A549 (cell line): Measurements from ENCODE around the gene NRARP. TPM values are rescaled to one million over a fixed set of nuclear protein-coding genes. Genes with fewer than 3 reads are reported as not detected.

Experiments used
- ATAC-seq, 2 experiments: fragments of 200-7000 bp in 1 of 2; fragments of >200 bp in 1 of 2; cut with Nextera tagmentation in 1 of 2; cut with Tn5 transposase in 1 of 2; 3 replicates each; pipeline versions ENCODE4 v1.8.0 to v1.9.1; 2018 to 2020; ENCODE audit warnings: mild to moderate bottlenecking in 1 of 2, moderate library complexity in 1 of 2
- CTCF ChIA-PET: fragments of 300-600 bp; sonication (Branson Sonifier 250); formaldehyde crosslinking; extraction: SDS; loops from one replicate; lab custom pipeline; 2021; ENCODE audit warnings: antibody characterized with exemption, inconsistent platforms; lab: Yijun Ruan, JAX
- POLR2A ChIA-PET: fragments of 350-600 bp; formaldehyde crosslinking; extraction: SDS; loops from one replicate; lab custom pipeline; 2021; ENCODE audit warnings: antibody characterized with exemption, inconsistent platforms; lab: Yijun Ruan, JAX
- DNase-seq, 2 experiments: peaks; one replicate each; pipeline versions ENCODE4 v3.0.0 to v3.0.0-alpha.2; 2011 to 2016; ENCODE audit warnings: low read depth in 1 of 2, low spot score in 1 of 2
- FAIRE-seq: peaks from 2 replicates; lab custom pipeline; 2011; peaks lifted over from hg19 to GRCh38; lab: Jason Lieb, UNC
- H3K27ac ChIP-seq, 2 experiments: fragments of >200 bp; sonication (Bioruptor Twin); formaldehyde crosslinking; 3 replicates each; pipeline ENCODE4 v1.5.1; 2016 to 2017
- H3K4me1 ChIP-seq: fragments of >200 bp; sonication (Bioruptor Twin); formaldehyde crosslinking; 3 replicates; pipeline ENCODE4 v1.6.1; 2016
- H3K4me2 ChIP-seq: fragments of >200 bp; sonication (Bioruptor Twin); formaldehyde crosslinking; 3 replicates; pipeline ENCODE4 v1.6.1; 2016
- H3K4me3 ChIP-seq: fragments of >200 bp; sonication (Bioruptor Twin); formaldehyde crosslinking; 3 replicates; pipeline ENCODE4 v1.5.1; 2016
- H3K9me3 ChIP-seq: fragments of >200 bp; sonication (Bioruptor Twin); formaldehyde crosslinking; 3 replicates; pipeline ENCODE4 v1.6.1; 2016
- CBX2 ChIP-seq: fragments of 200-600 bp; sonication (generic); IDR thresholded peaks from 2 replicates; pipeline ENCODE4 v1.6.1; 2016; ENCODE audit warnings: low read depth, mild to moderate bottlenecking, borderline replicate concordance
- CBX8 ChIP-seq: fragments of 200-600 bp; sonication (generic); IDR thresholded peaks from 2 replicates; pipeline ENCODE4 v1.6.1; 2016
- CEBPB ChIP-seq, 2 experiments: fragments of >200 bp in 1 of 2; sonication (Bioruptor Twin) in 1 of 2; formaldehyde crosslinking in 1 of 2; IDR thresholded peaks; 2 replicates each; pipeline ENCODE4 v1.6.1; 2012 to 2016
- ESRRA ChIP-seq: fragments of 150-350 bp; IDR thresholded peaks from 2 replicates; pipeline ENCODE4 v1.6.1; 2014; ENCODE audit warnings: mild to moderate bottlenecking, low read length, borderline replicate concordance
- FOSB ChIP-seq: fragments of 250-450 bp; sonication (Bioruptor Pico); IDR thresholded peaks from 2 replicates; pipeline ENCODE4 v1.5.0; 2020; ENCODE audit warnings: mild to moderate bottlenecking, moderate library complexity
- HES2 ChIP-seq: fragments of >200 bp; sonication (Bioruptor Twin); formaldehyde crosslinking; IDR thresholded peaks from 2 replicates; pipeline ENCODE4 v1.6.1; 2016
- HOXA7 ChIP-seq: fragments of 250-450 bp; sonication (Bioruptor Pico); IDR thresholded peaks from 2 replicates; pipeline ENCODE4 v1.5.0; 2020; ENCODE audit warnings: mild to moderate bottlenecking, moderate library complexity
- JUN ChIP-seq, 2 experiments: fragments of >200 bp; sonication (Bioruptor Twin); formaldehyde crosslinking; IDR thresholded peaks; 2 replicates in 1 of 2; 3 replicates in 1 of 2; pipeline ENCODE4 v1.6.1; 2016 to 2017
- JUNB ChIP-seq: fragments of >200 bp; sonication (Bioruptor Twin); formaldehyde crosslinking; IDR thresholded peaks from 2 replicates; pipeline ENCODE4 v1.6.1; 2016
- KDM1A ChIP-seq: fragments of 200-600 bp; sonication (generic); IDR thresholded peaks from 2 replicates; pipeline ENCODE4 v1.6.1; 2016; ENCODE audit warnings: low read depth, mild to moderate bottlenecking
- KDM5A ChIP-seq: fragments of 200-600 bp; sonication (generic); IDR thresholded peaks from 2 replicates; pipeline ENCODE4 v1.6.1; 2016; ENCODE audit warnings: antibody characterized with exemption, mild to moderate bottlenecking
- MYC ChIP-seq: IDR thresholded peaks from 2 replicates; pipeline ENCODE4 v1.6.1; 2012; ENCODE audit warnings: mild to moderate bottlenecking, inconsistent platforms, low read length, improper control_type of control experiment, borderline replicate concordance
- PHF8 ChIP-seq: fragments of 200-600 bp; sonication (generic); IDR thresholded peaks from 2 replicates; pipeline ENCODE4 v1.6.1; 2016; ENCODE audit warnings: low read depth, mild to moderate bottlenecking, antibody characterized with exemption, moderate library complexity, borderline replicate concordance
- RAD21 ChIP-seq, 2 experiments: fragments of >200 bp in 1 of 2; sonication (Bioruptor Twin) in 1 of 2; formaldehyde crosslinking in 1 of 2; IDR thresholded peaks in 1 of 2; conservative IDR thresholded peaks in 1 of 2; 2 replicates in 1 of 2; 3 replicates in 1 of 2; pipeline ENCODE4 v1.6.1; 2012 to 2018; ENCODE audit warnings: inconsistent platforms in 1 of 2
- RCOR1 ChIP-seq: fragments of 150-350 bp; IDR thresholded peaks from 2 replicates; pipeline ENCODE4 v1.6.1; 2014; ENCODE audit warnings: antibody characterized with exemption, low read length, low read depth
- RNF2 ChIP-seq: fragments of 200-600 bp; sonication (generic); IDR thresholded peaks from 2 replicates; pipeline ENCODE4 v1.6.1; 2016; ENCODE audit warnings: low read depth, mild to moderate bottlenecking, antibody characterized with exemption, moderate library complexity, borderline replicate concordance
- TP53 ChIP-seq: fragments of 250-450 bp; sonication (Bioruptor Pico); IDR thresholded peaks from 2 replicates; pipeline ENCODE4 v1.5.0; 2021; ENCODE audit warnings: mild to moderate bottlenecking, moderate library complexity
- ZC3H11A ChIP-seq: fragments of 450-650 bp; IDR thresholded peaks from 2 replicates; pipeline ENCODE4 v1.6.1; 2014; ENCODE audit warnings: antibody characterized with exemption, mild to moderate bottlenecking
- ZFP36 ChIP-seq: fragments of 450-650 bp; IDR thresholded peaks from 2 replicates; pipeline ENCODE4 v1.6.1; 2014; ENCODE audit warnings: borderline replicate concordance; ENCODE audit not compliant: partially characterized antibody
- WGBS: methylation state at CpG from one replicate; pipeline ENCODE4 v1.1.6; 2017; ENCODE audit errors: missing lambda C conversion rate; 5-methylcytosine and 5-hydroxymethylcytosine counted together
- polyA plus RNA-seq, 4 experiments: library from polyadenylated mRNA; depleted of rRNA in 3 of 4; stranded (reverse); fragments of >200 nt; fragmentation: RNase III in 1 of 4; extraction: RNeasy Plus Mini Kit Qiagen cat#74134 plus additional on column Dnase treatment in 1 of 4; gene quantifications; 2 replicates in 3 of 4; 3 replicates in 1 of 4; pipeline ENCODE4 v1.2.3, GENCODE V29; 2011 to 2017
- TF ChIP-seq, protein P1 (sequence below): IDR thresholded peaks from 2 replicates; pipeline ENCODE4 v1.6.1; 2012; ENCODE audit warnings: low read depth, borderline replicate concordance
- TF ChIP-seq, protein P2 (sequence below): fragments of 200-600 bp; sonication (generic); IDR thresholded peaks from 2 replicates; pipeline ENCODE4 v1.6.1; 2016; ENCODE audit warnings: antibody characterized with exemption, mild to moderate bottlenecking, moderate library complexity
- TF ChIP-seq, protein P3 (sequence below): fragments of 250-450 bp; sonication (Bioruptor Pico); IDR thresholded peaks from 2 replicates; pipeline ENCODE4 v1.5.0; 2021; ENCODE audit warnings: mild to moderate bottlenecking, moderate library complexity, borderline replicate concordance

NRARP gene
- polyA plus RNA-seq, 2 of the 4 experiments (the other 2 are of a cell fraction) = 1.3 to 5.1 TPM

- POLR2A ChIA-PET = interaction anchor here (1.4 kb wide), 1 partner anchor 39 kb away, joined by 4 read pairs; the partner anchor contains the start of gene TUBB4B
- FAIRE-seq (no peak), DNase-seq (no peak), ATAC-seq (no peak)
- H3K4me1 ChIP-seq = peaks cover 32% of the 10 kb centered on the region
- no peak overlapping the region for H3K4me3 ChIP-seq
- TF ChIP-seq FOSB (no peak), ESRRA (no peak), KDM5A (no peak), HES2 (no peak), CBX2 (no peak), PHF8 (no peak), JUN (IDR thresholded peaks at IDR 0.05) (no peak), KDM1A (no peak), RNF2 (no peak)
- TF ChIP-seq, protein P1, sequence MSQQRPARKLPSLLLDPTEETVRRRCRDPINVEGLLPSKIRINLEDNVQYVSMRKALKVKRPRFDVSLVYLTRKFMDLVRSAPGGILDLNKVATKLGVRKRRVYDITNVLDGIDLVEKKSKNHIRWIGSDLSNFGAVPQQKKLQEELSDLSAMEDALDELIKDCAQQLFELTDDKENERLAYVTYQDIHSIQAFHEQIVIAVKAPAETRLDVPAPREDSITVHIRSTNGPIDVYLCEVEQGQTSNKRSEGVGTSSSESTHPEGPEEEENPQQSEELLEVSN = no peak
- no peak overlapping the region for H3K4me2 ChIP-seq
- no peak overlapping the region for H3K27ac ChIP-seq
- H3K9me3 ChIP-seq = no peaks in the 10 kb centered on the region
- CTCF ChIA-PET = interaction anchor here (1.0 to 2.5 kb wide), 8 partner anchors 10 to 273 kb away, joined by 3 to 9 read pairs (median 3); partner anchors contain the start of gene NRARP
- 95% methylated on average over 34 of the region's 41 CpGs for WGBS
These were observed 22.2 kb downstream of the NRARP start for GRCh38 chr9:137279741-137280473.

DNA sequence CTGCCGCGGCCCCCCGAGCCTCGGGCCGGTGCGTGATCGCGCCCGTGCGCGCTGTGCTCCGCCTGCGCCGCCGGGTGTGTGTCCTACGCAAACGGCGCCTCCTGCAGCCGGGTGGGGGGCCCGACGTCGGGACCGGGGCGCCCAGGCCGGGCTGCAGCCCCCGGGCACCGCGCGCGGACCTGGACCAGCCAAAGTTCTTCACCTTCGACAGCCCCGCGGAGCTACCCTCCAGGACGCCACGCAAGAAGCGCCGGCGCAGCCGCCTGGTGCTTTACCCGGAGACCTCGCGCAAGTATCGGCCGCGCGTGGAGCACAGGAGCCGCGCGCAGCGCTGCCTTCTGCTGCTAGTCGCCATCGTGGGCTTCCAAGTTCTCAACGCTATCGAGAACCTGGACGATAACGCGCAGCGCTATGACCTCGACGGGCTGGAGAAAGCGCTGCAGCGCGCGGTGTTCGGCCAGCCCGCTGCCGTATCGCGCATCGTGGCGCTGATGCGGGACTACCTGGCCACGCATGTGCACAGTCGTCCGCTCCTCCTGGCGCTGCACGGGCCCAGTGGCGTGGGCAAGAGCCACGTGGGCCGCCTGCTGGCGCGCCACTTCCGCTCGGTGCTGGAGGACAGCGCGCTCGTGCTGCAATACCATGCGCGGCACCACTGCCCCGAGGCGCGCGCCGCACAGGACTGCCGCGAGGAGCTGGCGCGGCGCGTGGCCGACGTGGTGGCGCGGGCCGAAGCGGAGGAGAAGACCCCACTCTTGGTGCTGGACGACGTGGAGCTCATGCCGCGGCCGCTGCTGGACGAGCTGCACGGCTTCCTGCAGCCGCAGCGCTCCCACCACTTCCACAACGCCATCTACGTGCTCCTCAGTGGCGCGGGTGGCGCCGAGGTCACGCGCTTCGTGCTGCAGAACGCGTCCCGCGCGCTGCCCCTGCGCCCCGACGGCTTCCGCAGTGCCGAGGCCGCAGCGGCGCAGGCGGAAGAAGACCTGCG lies 23.1 kb downstream of the NRARP start:
- POLR2A ChIA-PET = interaction anchor here (1.4 kb wide), 1 partner anchor 38 kb away, joined by 4 read pairs; the partner anchor contains the start of gene TUBB4B
- DNase-seq = no peak
- Histone ChIP-seq H3K4me3 (peak overlapping the region; percentile 72), H3K9me3 (no peaks in the 10 kb centered on the region), H3K4me2 (peak overlapping the region; percentile 97), H3K4me1 (peaks cover 35% of the 10 kb centered on the region), H3K27ac (peak overlapping the region; percentile 94 to 96; a peak in 5 of 6 replicates)
- CTCF ChIA-PET = interaction anchor here (1.0 to 2.5 kb wide), 7 partner anchors 11 to 274 kb away, joined by 3 to 9 read pairs (median 3); partner anchors contain the start of gene NRARP
- no peak for ATAC-seq
- TF ChIP-seq, protein P2, sequence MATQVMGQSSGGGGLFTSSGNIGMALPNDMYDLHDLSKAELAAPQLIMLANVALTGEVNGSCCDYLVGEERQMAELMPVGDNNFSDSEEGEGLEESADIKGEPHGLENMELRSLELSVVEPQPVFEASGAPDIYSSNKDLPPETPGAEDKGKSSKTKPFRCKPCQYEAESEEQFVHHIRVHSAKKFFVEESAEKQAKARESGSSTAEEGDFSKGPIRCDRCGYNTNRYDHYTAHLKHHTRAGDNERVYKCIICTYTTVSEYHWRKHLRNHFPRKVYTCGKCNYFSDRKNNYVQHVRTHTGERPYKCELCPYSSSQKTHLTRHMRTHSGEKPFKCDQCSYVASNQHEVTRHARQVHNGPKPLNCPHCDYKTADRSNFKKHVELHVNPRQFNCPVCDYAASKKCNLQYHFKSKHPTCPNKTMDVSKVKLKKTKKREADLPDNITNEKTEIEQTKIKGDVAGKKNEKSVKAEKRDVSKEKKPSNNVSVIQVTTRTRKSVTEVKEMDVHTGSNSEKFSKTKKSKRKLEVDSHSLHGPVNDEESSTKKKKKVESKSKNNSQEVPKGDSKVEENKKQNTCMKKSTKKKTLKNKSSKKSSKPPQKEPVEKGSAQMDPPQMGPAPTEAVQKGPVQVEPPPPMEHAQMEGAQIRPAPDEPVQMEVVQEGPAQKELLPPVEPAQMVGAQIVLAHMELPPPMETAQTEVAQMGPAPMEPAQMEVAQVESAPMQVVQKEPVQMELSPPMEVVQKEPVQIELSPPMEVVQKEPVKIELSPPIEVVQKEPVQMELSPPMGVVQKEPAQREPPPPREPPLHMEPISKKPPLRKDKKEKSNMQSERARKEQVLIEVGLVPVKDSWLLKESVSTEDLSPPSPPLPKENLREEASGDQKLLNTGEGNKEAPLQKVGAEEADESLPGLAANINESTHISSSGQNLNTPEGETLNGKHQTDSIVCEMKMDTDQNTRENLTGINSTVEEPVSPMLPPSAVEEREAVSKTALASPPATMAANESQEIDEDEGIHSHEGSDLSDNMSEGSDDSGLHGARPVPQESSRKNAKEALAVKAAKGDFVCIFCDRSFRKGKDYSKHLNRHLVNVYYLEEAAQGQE = no peak
- TF ChIP-seq CEBPB (IDR thresholded peaks at IDR 0.05) (no peak), MYC (no peak), CBX8 (no peak), RCOR1 (no peak), ZC3H11A (no peak), RAD21 (conservative IDR thresholded peaks at IDR 0.05 in 1 of 2, IDR thresholded peaks at IDR 0.05 in 1 of 2) (no peak), TP53 (CRISPR knock-in tag) (no peak), ZFP36 (no peak), HOXA7 (CRISPR knock-in tag) (no peak), JUNB (no peak), ESRRA (no peak)
- TF ChIP-seq, protein P1 = no peak
- TF ChIP-seq, protein P3, sequence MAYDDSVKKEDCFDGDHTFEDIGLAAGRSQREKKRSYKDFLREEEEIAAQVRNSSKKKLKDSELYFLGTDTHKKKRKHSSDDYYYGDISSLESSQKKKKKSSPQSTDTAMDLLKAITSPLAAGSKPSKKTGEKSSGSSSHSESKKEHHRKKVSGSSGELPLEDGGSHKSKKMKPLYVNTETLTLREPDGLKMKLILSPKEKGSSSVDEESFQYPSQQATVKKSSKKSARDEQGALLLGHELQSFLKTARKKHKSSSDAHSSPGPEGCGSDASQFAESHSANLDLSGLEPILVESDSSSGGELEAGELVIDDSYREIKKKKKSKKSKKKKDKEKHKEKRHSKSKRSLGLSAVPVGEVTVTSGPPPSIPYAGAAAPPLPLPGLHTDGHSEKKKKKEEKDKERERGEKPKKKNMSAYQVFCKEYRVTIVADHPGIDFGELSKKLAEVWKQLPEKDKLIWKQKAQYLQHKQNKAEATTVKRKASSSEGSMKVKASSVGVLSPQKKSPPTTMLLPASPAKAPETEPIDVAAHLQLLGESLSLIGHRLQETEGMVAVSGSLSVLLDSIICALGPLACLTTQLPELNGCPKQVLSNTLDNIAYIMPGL (CRISPR knock-in tag) = no peak
- WGBS = 96% methylated on average over 138 of the region's 139 CpGs
- no peak for FAIRE-seq
